HCT116 (cell line): ENCODE results near the gene TMA7B. TPM values are rescaled to one million over a fixed set of nuclear protein-coding genes. Genes with fewer than 3 reads are reported as not detected.

Experiments used
- ATAC-seq: fragments of 200-7000 bp; cut with Tn5 transposase; 2 replicates; pipeline ENCODE4 v1.9.1; 2020; ENCODE audit warnings: mild to moderate bottlenecking, moderate library complexity
- BruUV-seq: library from RNA; stranded (reverse); fragments of 400-500 nt; replicated peaks from 2 replicates; lab custom pipeline; 2021; lab: Mats Ljungman, UMichigan
- CTCF ChIA-PET: fragments of 300-600 bp; sonication (Branson Sonifier 250); formaldehyde crosslinking; loops from one replicate; lab custom pipeline; 2021; ENCODE audit warnings: antibody characterized with exemption; lab: Charles Lee
- POLR2A ChIA-PET: fragments of 300-600, 350-600 bp; sonication (Branson Sonifier 250); formaldehyde crosslinking; loops from one replicate; lab custom pipeline; 2021; ENCODE audit warnings: antibody characterized with exemption; lab: Charles Lee
- RAD21 ChIA-PET, 2 experiments: fragments of 300-600 bp; sonication (Branson Sonifier 250); formaldehyde crosslinking; loops; one replicate each; lab custom pipeline; 2023; ENCODE audit warnings: low total read pairs in 2 of 2; ENCODE audit not compliant: uncharacterized antibody in 2 of 2, unreplicated experiment in 2 of 2, low non-redundant PET in 1 of 2; lab: Charles Lee
- DNase-seq: peaks from one replicate; pipeline ENCODE4 v3.0.0-alpha.2; 2010; ENCODE audit warnings: low read depth, low spot score
- H2AFZ ChIP-seq: fragments of 200-600 bp; shearing (Covaris generic), sonication (generic); 2 replicates; pipeline ENCODE4 v1.6.1; 2017; ENCODE audit warnings: low read depth, mixed run types, mixed read lengths, antibody characterized with exemption, low read length; ENCODE audit not compliant: poor library complexity, severe bottlenecking
- H3K27ac ChIP-seq: 2 replicates; pipeline ENCODE4 v1.5.1; 2012; ENCODE audit warnings: low read depth, low read length
- H3K27me3 ChIP-seq: fragments of 200-600 bp; sonication (generic); 2 replicates; pipeline ENCODE4 v1.6.1; 2016; ENCODE audit warnings: mixed run types, low read length, mixed read lengths; ENCODE audit not compliant: insufficient read depth
- H3K36me3 ChIP-seq, 2 experiments: fragments of 200-500 bp in 1 of 2; fragments of 200-600 bp in 1 of 2; sonication (Bioruptor generic) in 1 of 2; sonication (generic) in 1 of 2; 2 replicates each; pipeline versions ENCODE4 v1.5.1 to v1.6.1; 2014 to 2016; ENCODE audit warnings: low read length in 2 of 2, inconsistent platforms in 1 of 2, mixed read lengths in 1 of 2, mixed run types in 1 of 2; ENCODE audit not compliant: insufficient read depth in 2 of 2, control insufficient read depth in 1 of 2
- H3K4me1 ChIP-seq, 2 experiments: fragments of 200-600 bp in 1 of 2; sonication (generic) in 1 of 2; 2 replicates each; pipeline versions ENCODE4 v1.5.1 to v1.6.1; 2012 to 2017; ENCODE audit warnings: low read length in 2 of 2, inconsistent platforms in 1 of 2, mild to moderate bottlenecking in 1 of 2, mixed read lengths in 1 of 2, mixed run types in 1 of 2, moderate library complexity in 1 of 2; ENCODE audit not compliant: insufficient read depth in 2 of 2, control insufficient read depth in 1 of 2
- H3K4me2 ChIP-seq: fragments of 200-600 bp; sonication (generic); 2 replicates; pipeline ENCODE4 v1.6.1; 2017; ENCODE audit warnings: mixed run types, low read length, mixed read lengths
- H3K4me3 ChIP-seq, 2 experiments: fragments of 200-600 bp in 1 of 2; sonication (generic) in 1 of 2; replicated peaks in 1 of 2; 2 replicates each; pipeline ENCODE4 v1.5.1; 2011 to 2016; ENCODE audit warnings: low read length in 2 of 2, control low read depth in 1 of 2, low read depth in 1 of 2, mild to moderate bottlenecking in 1 of 2, mixed read lengths in 1 of 2, mixed run types in 1 of 2
- H3K79me2 ChIP-seq: fragments of 200-600 bp; sonication (generic); 2 replicates; pipeline ENCODE4 v1.6.1; 2017; ENCODE audit warnings: mild to moderate bottlenecking, mixed run types, low read length, moderate library complexity, mixed read lengths; ENCODE audit not compliant: insufficient read depth
- H3K9ac ChIP-seq: fragments of 200-600 bp; sonication (generic); 2 replicates; pipeline ENCODE4 v1.6.1; 2016; ENCODE audit warnings: low read length, mixed read lengths
- H3K9me2 ChIP-seq: fragments of 200-600 bp; sonication (generic), shearing (Covaris generic); 2 replicates; pipeline ENCODE4 v1.6.1; 2017; ENCODE audit warnings: mixed run types, mild to moderate bottlenecking, moderate library complexity; ENCODE audit not compliant: insufficient read depth
- H3K9me3 ChIP-seq, 2 experiments: fragments of 200-500 bp in 1 of 2; fragments of 200-600 bp in 1 of 2; sonication (Bioruptor generic) in 1 of 2; sonication (generic) in 1 of 2; 2 replicates each; pipeline ENCODE4 v1.6.1; 2014 to 2017; ENCODE audit warnings: low read length in 2 of 2, mixed read lengths in 2 of 2, inconsistent platforms in 1 of 2, low read depth in 1 of 2, mild to moderate bottlenecking in 1 of 2, mixed run types in 1 of 2, moderate library complexity in 1 of 2; ENCODE audit not compliant: control insufficient read depth in 1 of 2, insufficient read depth in 1 of 2
- H4K20me1 ChIP-seq: fragments of 200-600 bp; sonication (generic), shearing (Covaris generic); 2 replicates; pipeline ENCODE4 v1.6.1; 2017; ENCODE audit warnings: mixed run types, mild to moderate bottlenecking, moderate library complexity; ENCODE audit not compliant: insufficient read depth
- CBX3 ChIP-seq: IDR thresholded peaks from 2 replicates; pipeline ENCODE4 v1.6.1; 2012; ENCODE audit warnings: low read depth
- CEBPB ChIP-seq: IDR thresholded peaks from 2 replicates; pipeline ENCODE4 v1.6.1; 2012; ENCODE audit warnings: low read depth
- EGR1 ChIP-seq: IDR thresholded peaks from 2 replicates; pipeline ENCODE4 v1.6.1; 2012; ENCODE audit warnings: low read depth
- ELF1 ChIP-seq: IDR thresholded peaks from 2 replicates; pipeline ENCODE4 v1.6.1; 2012; ENCODE audit warnings: low read depth, borderline replicate concordance
- EZH2phosphoT487 ChIP-seq: fragments of 200-600 bp; IDR thresholded peaks from 2 replicates; pipeline ENCODE4 v1.6.1; 2018; ENCODE audit warnings: antibody characterized with exemption, borderline replicate concordance
- FOSL1 ChIP-seq: IDR thresholded peaks from 2 replicates; pipeline ENCODE4 v1.6.1; 2012; ENCODE audit warnings: low read depth
- POLR2AphosphoS5 ChIP-seq: IDR thresholded peaks from 2 replicates; pipeline ENCODE4 v1.6.1; 2011; ENCODE audit warnings: mild to moderate bottlenecking, low read depth, low read length, moderate library complexity
- SIN3A ChIP-seq: IDR thresholded peaks from 2 replicates; pipeline ENCODE4 v1.6.1; 2012; ENCODE audit warnings: low read depth
- SP1 ChIP-seq: IDR thresholded peaks from 2 replicates; pipeline ENCODE4 v1.6.1; 2012; ENCODE audit warnings: low read depth
- SRF ChIP-seq: IDR thresholded peaks from 2 replicates; pipeline ENCODE4 v1.6.1; 2012; ENCODE audit warnings: low read depth
- TCF7L2 ChIP-seq: IDR thresholded peaks from 2 replicates; pipeline ENCODE4 v1.7.0; 2011; ENCODE audit warnings: borderline replicate concordance, inconsistent platforms; ENCODE audit not compliant: insufficient read depth, insufficient read length; ENCODE audit errors: extremely low read depth
- YY1 ChIP-seq: IDR thresholded peaks from 2 replicates; pipeline ENCODE4 v1.6.1; 2011; ENCODE audit warnings: low read length, low read depth, moderate library complexity, mild to moderate bottlenecking; ENCODE audit not compliant: insufficient replicate concordance; ENCODE audit errors: extremely low read depth
- ZBTB33 ChIP-seq: IDR thresholded peaks from 2 replicates; pipeline ENCODE4 v1.6.1; 2011; ENCODE audit warnings: mild to moderate bottlenecking, low read length, moderate library complexity; ENCODE audit not compliant: insufficient replicate concordance; ENCODE audit errors: extremely low read depth
- ZFX ChIP-seq: fragments of 450-650 bp; IDR thresholded peaks from 2 replicates; pipeline ENCODE4 v1.6.1; 2017
- ZNF274 ChIP-seq: fragments of 200-500 bp; sonication (Bioruptor generic); IDR thresholded peaks from 2 replicates; pipeline ENCODE4 v1.6.1; 2014; ENCODE audit warnings: mild to moderate bottlenecking, low read depth, low read length, inconsistent platforms
- intact Hi-C: fragments of 100-400 bp; cut with micrococcal nuclease; formaldehyde crosslinking; loops from 2 replicates; pipeline ENCODE4 v1.10.0; 2022
- total RNA-seq: library from RNA; stranded (reverse); gene quantifications from one replicate; pipeline ENCODE4 v1.2.1, GENCODE V29; 2021; ENCODE audit not compliant: unreplicated experiment
- TF ChIP-seq, protein P1 (sequence below), 3 experiments: fragments of 200-600 bp in 1 of 3; sonication (generic) in 1 of 3; IDR thresholded peaks in 2 of 3; conservative IDR thresholded peaks in 1 of 3; 2 replicates each; pipeline ENCODE4 v1.5.1; 2012 to 2017; ENCODE audit warnings: low read depth in 2 of 3, low read length in 2 of 3, antibody characterized with exemption in 1 of 3, borderline replicate concordance in 1 of 3, control low read depth in 1 of 3, mild to moderate bottlenecking in 1 of 3, mixed read lengths in 1 of 3, mixed run types in 1 of 3, moderate library complexity in 1 of 3; ENCODE audit not compliant: insufficient read depth in 1 of 3
- TF ChIP-seq, protein P2 (sequence below): IDR thresholded peaks from 2 replicates; pipeline ENCODE4 v1.6.1; 2012

The TMA7B gene
- total RNA-seq, 1 experiment from 2014 or later = not detected

DNA sequence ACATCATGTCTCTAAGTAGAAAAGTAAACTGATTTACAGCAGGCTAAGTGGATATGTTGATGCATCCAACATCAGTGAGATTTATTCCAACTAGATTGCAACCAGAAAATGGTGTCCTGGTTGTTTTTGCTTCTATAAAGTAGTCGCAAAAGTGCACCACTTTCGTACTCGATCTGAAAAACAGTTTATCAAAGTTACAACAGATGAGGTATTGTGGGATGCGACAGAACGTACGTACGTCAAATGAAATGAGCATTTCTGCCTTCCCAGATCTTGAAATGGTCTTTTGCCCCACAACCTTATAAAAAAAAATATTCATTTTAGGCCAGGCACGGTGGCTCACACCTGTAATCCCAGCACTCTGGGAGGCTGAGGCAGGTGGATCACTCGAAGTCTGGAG is 45.6 kb upstream of the TMA7B start:
- H3K4me1 ChIP-seq = no peaks in the 10 kb centered on the region
- RAD21 ChIA-PET = no interaction called here
- H3K27me3 ChIP-seq = peaks cover 70% of the 10 kb centered on the region
- DNase-seq = no peak
- no peaks in the 10 kb centered on the region for H4K20me1 ChIP-seq
- no peak for TF ChIP-seq YY1
- no peak for TF ChIP-seq SIN3A
- TF ChIP-seq ZNF274 = no peak
- no peak for TF ChIP-seq EGR1
- no peak for TF ChIP-seq TCF7L2
- TF ChIP-seq, protein P1, sequence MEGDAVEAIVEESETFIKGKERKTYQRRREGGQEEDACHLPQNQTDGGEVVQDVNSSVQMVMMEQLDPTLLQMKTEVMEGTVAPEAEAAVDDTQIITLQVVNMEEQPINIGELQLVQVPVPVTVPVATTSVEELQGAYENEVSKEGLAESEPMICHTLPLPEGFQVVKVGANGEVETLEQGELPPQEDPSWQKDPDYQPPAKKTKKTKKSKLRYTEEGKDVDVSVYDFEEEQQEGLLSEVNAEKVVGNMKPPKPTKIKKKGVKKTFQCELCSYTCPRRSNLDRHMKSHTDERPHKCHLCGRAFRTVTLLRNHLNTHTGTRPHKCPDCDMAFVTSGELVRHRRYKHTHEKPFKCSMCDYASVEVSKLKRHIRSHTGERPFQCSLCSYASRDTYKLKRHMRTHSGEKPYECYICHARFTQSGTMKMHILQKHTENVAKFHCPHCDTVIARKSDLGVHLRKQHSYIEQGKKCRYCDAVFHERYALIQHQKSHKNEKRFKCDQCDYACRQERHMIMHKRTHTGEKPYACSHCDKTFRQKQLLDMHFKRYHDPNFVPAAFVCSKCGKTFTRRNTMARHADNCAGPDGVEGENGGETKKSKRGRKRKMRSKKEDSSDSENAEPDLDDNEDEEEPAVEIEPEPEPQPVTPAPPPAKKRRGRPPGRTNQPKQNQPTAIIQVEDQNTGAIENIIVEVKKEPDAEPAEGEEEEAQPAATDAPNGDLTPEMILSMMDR (IDR thresholded peaks at IDR 0.05 in 2 of 3, conservative IDR thresholded peaks at IDR 0.05 in 1 of 3; ENCODE audit: borderline replicate concordance in 1 of 3, insufficient read depth in 1 of 3, low read depth in 2 of 3, low read length in 2 of 3) = no peak
- no peak for TF ChIP-seq SRF
- no peak for TF ChIP-seq POLR2AphosphoS5
- no peak for TF ChIP-seq CBX3
- no peak for TF ChIP-seq CEBPB
- TF ChIP-seq SP1 = no peak
- no peak for TF ChIP-seq ELF1
- TF ChIP-seq EZH2phosphoT487 = no peak
- TF ChIP-seq ZFX = no peak
- TF ChIP-seq, protein P2, sequence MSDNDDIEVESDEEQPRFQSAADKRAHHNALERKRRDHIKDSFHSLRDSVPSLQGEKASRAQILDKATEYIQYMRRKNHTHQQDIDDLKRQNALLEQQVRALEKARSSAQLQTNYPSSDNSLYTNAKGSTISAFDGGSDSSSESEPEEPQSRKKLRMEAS = no peak
- TF ChIP-seq FOSL1 = no peak
- no peak for TF ChIP-seq ZBTB33
- TF ChIP-seq, all 23 proteins: peak for 0
- intact Hi-C loops = no loop called here
- POLR2A ChIA-PET = no interaction called here
- H3K36me3 ChIP-seq = no peaks in the 10 kb centered on the region
- BruUV-seq = no TSS peak
- H3K9me2 ChIP-seq = no peaks in the 10 kb centered on the region
- no peak overlapping the region for H3K4me3 ChIP-seq
- no peaks in the 10 kb centered on the region for H3K79me2 ChIP-seq
- H2AFZ ChIP-seq = no peak overlapping the region
- no peaks in the 10 kb centered on the region for H3K9me3 ChIP-seq
- CTCF ChIA-PET = no interaction called here
- no peak overlapping the region for H3K4me2 ChIP-seq
- ATAC-seq = no peak
- H3K27ac ChIP-seq = no peak overlapping the region
- no peak overlapping the region for H3K9ac ChIP-seq
